OCI-LY3 (cell line): Measurements from ENCODE around the gene KRTAP10-8.
"Not testable (repeated sequence)": the region's sequence is repeated elsewhere in the genome, so short reads cannot be mapped to it uniquely, and the experiment has no call there.

Source experiments
- H2AFZ ChIP-seq: fragments of 200-600, 300-600 bp; shearing (Covaris generic); 2 replicates; pipeline ENCODE4 v1.6.0; 2014; ENCODE audit warnings: antibody characterized with exemption, low read depth, low read length
- H3K27ac ChIP-seq: fragments of 200-600, 300-600 bp; sonication (generic); 2 replicates; pipeline ENCODE4 v1.5.1; 2014; ENCODE audit warnings: mild to moderate bottlenecking, low read length, moderate library complexity, mixed read lengths
- H3K27me3 ChIP-seq: fragments of 200-600, 300-600 bp; sonication (generic); 2 replicates; pipeline ENCODE4 v1.6.1; 2014; ENCODE audit warnings: low read depth, low read length, mixed read lengths
- H3K36me3 ChIP-seq: fragments of 200-600, 300-600 bp; sonication (generic); replicated peaks from 2 replicates; pipeline ENCODE3; 2014; ENCODE audit warnings: low read depth, low read length, mixed read lengths
- H3K4me1 ChIP-seq: fragments of 300-600, 200-600 bp; sonication (generic); 2 replicates; pipeline ENCODE4 v1.6.1; 2014; ENCODE audit warnings: low read length, mixed read lengths
- H3K4me2 ChIP-seq: fragments of 200-600, 300-600 bp; sonication (generic); 2 replicates; pipeline ENCODE4 v1.6.1; 2014; ENCODE audit warnings: low read length, mixed read lengths
- H3K4me3 ChIP-seq: fragments of 300-600, 200-600 bp; sonication (generic); 2 replicates; pipeline ENCODE4 v1.5.1; 2014; ENCODE audit warnings: antibody characterized with exemption, mild to moderate bottlenecking, low read length, moderate library complexity
- H3K79me2 ChIP-seq: fragments of 300-600, 200-600 bp; shearing (Covaris generic); 2 replicates; pipeline ENCODE4 v1.6.1; 2014; ENCODE audit warnings: mild to moderate bottlenecking, low read length, mixed read lengths
- H3K9ac ChIP-seq: fragments of 300-600, 200-600 bp; shearing (Covaris generic); 2 replicates; pipeline ENCODE4 v1.6.0; 2014; ENCODE audit warnings: mild to moderate bottlenecking, low read length, moderate library complexity
- H3K9me3 ChIP-seq: fragments of 200-600, 300-600 bp; shearing (Covaris generic); 2 replicates; pipeline ENCODE4 v1.6.1; 2014; ENCODE audit warnings: low read length, mixed read lengths; ENCODE audit not compliant: insufficient read depth
- H4K20me1 ChIP-seq: fragments of 200-600, 300-600 bp; sonication (generic); 2 replicates; pipeline ENCODE4 v1.6.1; 2016; ENCODE audit warnings: low read length, mixed read lengths; ENCODE audit not compliant: insufficient read depth
- EZH2phosphoT487 ChIP-seq: fragments of 200-600 bp; shearing (Covaris generic); IDR thresholded peaks from 2 replicates; pipeline ENCODE4 v1.6.1; 2018; ENCODE audit warnings: antibody characterized with exemption, mixed run types, low read depth
- TF ChIP-seq, protein P1 (sequence below): fragments of 200-600, 300-600 bp; sonication (generic); IDR thresholded peaks from 2 replicates; pipeline ENCODE4 v1.5.1; 2014; ENCODE audit warnings: antibody characterized with exemption, low read length, low read depth

Gene KRTAP10-8

GRCh38 chr21:44637018-44637850, 25.4 kb downstream of the KRTAP10-8 start, which contains the start of gene KRTAP10-10:
Gene KRTAP10-10, plus strand, starts transcription at chr21:44637356. Its CDS starts 62 bp downstream, at chr21:44637418.
- Histone ChIP-seq H3K36me3 (no peaks in the 10 kb centered on the region), H4K20me1 (no peaks in the 10 kb centered on the region), H3K4me2 (no peak within 1 kb of the TSS), H3K27me3 (no peaks in the 10 kb centered on the region; the same call in 1 of the 2 replicates), H2AFZ (no peak within 1 kb of the TSS), H3K9ac (no peak within 1 kb of the TSS), H3K9me3 (0 out of 2 replicates have a peak, but pooled peaks cover 4% of the 10 kb centered on the region), H3K79me2 (no peaks in the 10 kb centered on the region), H3K4me3 (no peak within 1 kb of the TSS), H3K27ac (no peak within 1 kb of the TSS), H3K4me1 (no peaks in the 10 kb centered on the region)
- no peak for TF ChIP-seq EZH2phosphoT487
- TF ChIP-seq, protein P1, sequence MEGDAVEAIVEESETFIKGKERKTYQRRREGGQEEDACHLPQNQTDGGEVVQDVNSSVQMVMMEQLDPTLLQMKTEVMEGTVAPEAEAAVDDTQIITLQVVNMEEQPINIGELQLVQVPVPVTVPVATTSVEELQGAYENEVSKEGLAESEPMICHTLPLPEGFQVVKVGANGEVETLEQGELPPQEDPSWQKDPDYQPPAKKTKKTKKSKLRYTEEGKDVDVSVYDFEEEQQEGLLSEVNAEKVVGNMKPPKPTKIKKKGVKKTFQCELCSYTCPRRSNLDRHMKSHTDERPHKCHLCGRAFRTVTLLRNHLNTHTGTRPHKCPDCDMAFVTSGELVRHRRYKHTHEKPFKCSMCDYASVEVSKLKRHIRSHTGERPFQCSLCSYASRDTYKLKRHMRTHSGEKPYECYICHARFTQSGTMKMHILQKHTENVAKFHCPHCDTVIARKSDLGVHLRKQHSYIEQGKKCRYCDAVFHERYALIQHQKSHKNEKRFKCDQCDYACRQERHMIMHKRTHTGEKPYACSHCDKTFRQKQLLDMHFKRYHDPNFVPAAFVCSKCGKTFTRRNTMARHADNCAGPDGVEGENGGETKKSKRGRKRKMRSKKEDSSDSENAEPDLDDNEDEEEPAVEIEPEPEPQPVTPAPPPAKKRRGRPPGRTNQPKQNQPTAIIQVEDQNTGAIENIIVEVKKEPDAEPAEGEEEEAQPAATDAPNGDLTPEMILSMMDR, result no peak

GRCh38 chr21:44637851-44638348, 26.0 kb downstream of the KRTAP10-8 start:
- not testable (repeated sequence) for H3K36me3 ChIP-seq, H2AFZ ChIP-seq, H3K9me3 ChIP-seq, H3K4me1 ChIP-seq, H3K79me2 ChIP-seq, H4K20me1 ChIP-seq, H3K27me3 ChIP-seq, H3K9ac ChIP-seq, H3K4me3 ChIP-seq, H3K4me2 ChIP-seq, H3K27ac ChIP-seq

DNA sequence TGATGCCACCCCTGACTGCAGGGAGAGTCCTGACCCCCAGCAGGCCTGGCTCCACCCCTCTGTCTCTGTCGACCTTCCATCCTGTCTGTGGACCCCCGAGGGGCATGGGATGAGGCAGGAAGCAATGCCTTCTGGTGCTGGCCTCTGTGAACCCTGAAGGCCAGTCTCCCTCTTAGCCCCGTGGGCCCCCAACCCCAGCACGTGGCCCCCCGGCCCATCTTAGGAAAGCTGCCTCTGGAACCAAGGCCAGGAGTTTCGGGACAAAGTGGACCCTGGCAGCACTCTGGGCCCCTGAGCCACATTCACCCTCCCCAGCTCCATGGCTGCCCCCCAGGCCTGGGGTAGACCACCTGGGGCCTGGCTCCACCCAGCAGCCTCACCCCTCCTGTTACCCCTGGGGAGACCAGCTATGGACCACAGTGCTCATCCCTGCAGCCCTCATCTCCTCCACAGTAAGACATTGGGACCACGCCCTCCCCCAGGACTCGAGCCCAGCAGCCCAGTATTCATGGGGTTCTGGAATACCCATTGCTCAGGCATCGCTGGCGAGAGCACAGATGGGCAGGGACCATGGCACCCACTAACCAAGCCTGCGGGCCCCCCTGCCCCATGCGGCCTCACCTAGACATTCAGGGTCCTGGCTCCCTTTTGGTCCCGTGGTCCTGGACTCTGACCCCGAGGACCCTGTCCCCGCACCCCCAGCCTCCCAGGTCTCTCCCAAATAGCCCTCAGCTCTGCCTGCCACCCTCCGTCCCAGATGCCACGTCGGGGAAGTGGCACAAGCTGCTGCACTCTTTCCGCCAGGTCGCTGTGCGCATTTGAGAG, 26.8 kb downstream of the KRTAP10-8 start:
- not testable (repeated sequence) for H3K4me3 ChIP-seq, H3K36me3 ChIP-seq, H3K79me2 ChIP-seq, H3K9ac ChIP-seq, H3K27ac ChIP-seq, H4K20me1 ChIP-seq, H3K4me2 ChIP-seq, H3K27me3 ChIP-seq, H3K4me1 ChIP-seq, H3K9me3 ChIP-seq, H2AFZ ChIP-seq

DNA sequence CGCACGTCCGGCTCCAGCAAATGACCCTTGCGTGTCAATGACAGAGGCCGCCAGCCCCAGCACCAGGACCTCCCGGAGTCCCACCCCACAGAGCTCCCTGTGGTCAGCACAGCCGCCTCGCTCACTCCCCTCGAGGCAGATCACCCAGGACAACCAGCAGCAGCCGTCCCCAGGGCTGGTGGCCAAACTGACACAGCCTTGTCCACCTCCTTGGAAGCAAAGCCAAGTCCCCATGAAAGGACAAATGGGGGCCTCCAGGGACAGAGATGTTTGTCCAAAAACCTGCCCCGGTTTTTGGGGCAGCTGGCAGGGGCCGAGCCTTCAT, 27.4 kb downstream of the KRTAP10-8 start:
- no peaks in the 10 kb centered on the region for H3K4me1 ChIP-seq
- H3K9me3 ChIP-seq, result 0 out of 2 replicates have a peak, but pooled peaks cover 4% of the 10 kb centered on the region
- TF ChIP-seq EZH2phosphoT487, result no peak
- TF ChIP-seq, protein P1, result no peak
- H3K36me3 ChIP-seq, result no peaks in the 10 kb centered on the region
- no peaks in the 10 kb centered on the region; the same call in 1 of the 2 replicates for H3K27me3 ChIP-seq
- no peak overlapping the region for H2AFZ ChIP-seq
- no peaks in the 10 kb centered on the region for H4K20me1 ChIP-seq
- no peak overlapping the region for H3K4me3 ChIP-seq
- no peaks in the 10 kb centered on the region for H3K79me2 ChIP-seq
- H3K4me2 ChIP-seq, result no peak overlapping the region
- no peak overlapping the region for H3K9ac ChIP-seq
- no peak overlapping the region for H3K27ac ChIP-seq

DNA sequence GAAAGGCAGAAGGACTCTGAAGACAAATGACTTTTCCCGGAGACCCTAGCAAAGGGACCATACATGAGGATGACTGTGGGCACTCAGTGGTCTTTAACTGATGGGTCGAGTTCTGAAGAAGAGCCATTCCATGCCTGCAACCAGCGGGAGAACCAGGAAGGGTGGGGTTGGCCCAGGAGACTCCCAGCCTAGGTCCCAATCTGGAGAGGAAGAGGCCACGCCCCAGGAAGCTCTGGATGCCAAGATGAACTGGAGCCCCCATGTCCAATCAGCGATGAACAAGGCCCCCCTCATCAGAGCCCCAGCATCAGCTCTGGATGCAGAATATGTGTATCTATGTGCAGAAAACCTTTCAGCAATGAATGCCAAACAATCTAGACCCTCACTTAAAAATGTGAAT, 28.9 kb downstream of the KRTAP10-8 start:
- Histone ChIP-seq H4K20me1 (no peaks in the 10 kb centered on the region), H3K4me3 (no peak overlapping the region), H3K9ac (no peak overlapping the region), H3K4me1 (no peaks in the 10 kb centered on the region), H3K36me3 (no peaks in the 10 kb centered on the region), H3K27ac (no peak overlapping the region), H3K79me2 (no peaks in the 10 kb centered on the region), H3K27me3 (no peaks in the 10 kb centered on the region), H3K9me3 (0 out of 2 replicates have a peak, but pooled peaks cover 4% of the 10 kb centered on the region), H3K4me2 (no peak overlapping the region), H2AFZ (no peak overlapping the region)
- TF ChIP-seq EZH2phosphoT487, result no peak
- TF ChIP-seq, protein P1, result no peak
